Endothelial cell of umbilical vein (primary cell): ENCODE measurements around the gene ABLIM2. TPM values are rescaled to one million over a fixed set of nuclear protein-coding genes. Genes with fewer than 3 reads are reported as not detected.

ENCODE experiments used
- BruUV-seq: library from RNA; stranded (reverse); fragments of 400-500 nt; replicated peaks from 2 replicates; lab custom pipeline; 2021; lab: Mats Ljungman, UMichigan
- CTCF ChIA-PET: fragments of 300-600, 350-600 bp; sonication (Branson Sonifier 250); formaldehyde crosslinking; loops from one replicate; lab custom pipeline; 2021; ENCODE audit warnings: antibody characterized with exemption, inconsistent platforms; lab: Charles Lee
- POLR2A ChIA-PET: fragments of 300-600, 350-600 bp; sonication (Branson Sonifier 250); formaldehyde crosslinking; loops from one replicate; lab custom pipeline; 2021; ENCODE audit warnings: antibody characterized with exemption, inconsistent platforms; lab: Charles Lee
- DNase-seq: peaks from one replicate; pipeline ENCODE4 v3.0.0-alpha.2; 2011; ENCODE audit warnings: low read depth, low spot score
- FAIRE-seq: peaks from 2 replicates; lab custom pipeline; 2011; peaks lifted over from hg19 to GRCh38; lab: Jason Lieb, UNC
- H2AFZ ChIP-seq: 2 replicates; pipeline ENCODE4 v1.6.0; 2012; ENCODE audit warnings: low read depth, low read length, control low read depth, inconsistent platforms
- H3K27ac ChIP-seq: 2 replicates; pipeline ENCODE4 v1.5.1; 2011; ENCODE audit warnings: low read depth, mild to moderate bottlenecking, control low read depth, low read length, moderate library complexity; ENCODE audit not compliant: insufficient read depth
- H3K27me3 ChIP-seq, 2 experiments: 2 replicates each; pipeline versions ENCODE4 v1.6.0 to v1.6.1; 2011; ENCODE audit warnings: low read length in 2 of 2, mixed read lengths in 1 of 2; ENCODE audit not compliant: control insufficient read depth in 2 of 2, insufficient read depth in 2 of 2
- H3K36me3 ChIP-seq, 2 experiments: 2 replicates in 1 of 2; 3 replicates in 1 of 2; pipeline ENCODE4 v1.5.1; 2011; ENCODE audit warnings: low read length in 2 of 2, mild to moderate bottlenecking in 1 of 2, moderate library complexity in 1 of 2; ENCODE audit not compliant: control insufficient read depth in 2 of 2, insufficient read depth in 2 of 2; ENCODE audit errors: extremely low read depth in 1 of 2
- H3K4me1 ChIP-seq: 3 replicates; pipeline ENCODE4 v1.5.1; 2011; ENCODE audit warnings: mild to moderate bottlenecking, low read length; ENCODE audit not compliant: control insufficient read depth, insufficient read depth; ENCODE audit errors: extremely low read depth
- H3K4me2 ChIP-seq: 2 replicates; pipeline ENCODE4 v1.6.1; 2011; ENCODE audit warnings: low read length, control low read depth, mixed read lengths; ENCODE audit not compliant: insufficient read depth
- H3K4me3 ChIP-seq, 3 experiments: fragments of 200-600 bp in 1 of 3; sonication (generic), shearing (Covaris generic) in 1 of 3; replicated peaks in 1 of 3; 2 replicates each; pipeline ENCODE4 v1.5.1; 2011 to 2016; ENCODE audit warnings: control low read depth in 3 of 3, low read length in 3 of 3, mild to moderate bottlenecking in 2 of 3, inconsistent platforms in 1 of 3, low read depth in 1 of 3, moderate library complexity in 1 of 3; ENCODE audit not compliant: insufficient read depth in 1 of 3
- H3K79me2 ChIP-seq: 2 replicates; pipeline ENCODE4 v1.6.0; 2012; ENCODE audit warnings: low read length, inconsistent platforms; ENCODE audit not compliant: control insufficient read depth, insufficient read depth
- H3K9ac ChIP-seq: replicated peaks from 2 replicates; pipeline ENCODE3; 2011; ENCODE audit warnings: low read length, control low read depth; ENCODE audit not compliant: insufficient read depth; ENCODE audit errors: extremely low read depth
- H3K9me1 ChIP-seq: replicated peaks from 3 replicates; pipeline ENCODE4 v1.6.0; 2011; ENCODE audit warnings: mild to moderate bottlenecking, low read length; ENCODE audit not compliant: control insufficient read depth, insufficient read depth; ENCODE audit errors: extremely low read depth
- H3K9me3 ChIP-seq: replicated peaks from 2 replicates; pipeline ENCODE4 v1.5.1; 2012; ENCODE audit warnings: low read length, inconsistent platforms; ENCODE audit not compliant: control insufficient read depth, insufficient read depth
- H4K20me1 ChIP-seq: replicated peaks from 2 replicates; pipeline ENCODE3; 2011; ENCODE audit warnings: mild to moderate bottlenecking, low read length; ENCODE audit not compliant: control insufficient read depth, insufficient read depth; ENCODE audit errors: extremely low read depth
- CTCF ChIP-seq, 2 donors: IDR thresholded peaks; 1 replicate in 1 of 2; 2 replicates in 1 of 2; pipeline ENCODE4 v1.5.1; 2011; ENCODE audit warnings: low read length in 2 of 2, mild to moderate bottlenecking in 2 of 2, moderate library complexity in 2 of 2, control low read depth in 1 of 2, inconsistent platforms in 1 of 2, low read depth in 1 of 2; ENCODE audit not compliant: insufficient read depth in 1 of 2; ENCODE audit errors: extremely low read depth in 1 of 2
- EZH2 ChIP-seq: IDR thresholded peaks from 2 replicates; pipeline ENCODE4 v1.6.1; 2012; ENCODE audit warnings: borderline replicate concordance, low read depth, mild to moderate bottlenecking, moderate library complexity, low read length, inconsistent platforms; ENCODE audit not compliant: severe bottlenecking
- FOS ChIP-seq: IDR thresholded peaks from 2 replicates; pipeline ENCODE4 v1.6.1; 2011; ENCODE audit warnings: mild to moderate bottlenecking, low read length, moderate library complexity, borderline replicate concordance; ENCODE audit not compliant: insufficient read depth
- GATA2 ChIP-seq: IDR thresholded peaks from 2 replicates; pipeline ENCODE4 v1.7.0; 2011; ENCODE audit warnings: low read depth, mild to moderate bottlenecking, moderate library complexity, mixed read lengths, low read length; ENCODE audit not compliant: insufficient read length, insufficient read depth
- JUN ChIP-seq: IDR thresholded peaks from 2 replicates; pipeline ENCODE4 v1.6.1; 2011; ENCODE audit warnings: borderline replicate concordance, low read depth; ENCODE audit not compliant: insufficient read length, insufficient read depth
- MAX ChIP-seq: IDR thresholded peaks from 2 replicates; pipeline ENCODE4 v1.6.1; 2011; ENCODE audit not compliant: insufficient read depth, insufficient read length
- MYC ChIP-seq: IDR thresholded peaks from one replicate; pipeline ENCODE4 v1.6.1; 2011; ENCODE audit warnings: mild to moderate bottlenecking, low read depth, low read length
- POLR2A ChIP-seq: IDR thresholded peaks from 2 replicates; pipeline ENCODE4 v1.6.1; 2012; ENCODE audit warnings: low read depth, mild to moderate bottlenecking, control low read depth, low read length
- POLR2AphosphoS5 ChIP-seq: IDR thresholded peaks from 2 replicates; pipeline ENCODE4 v1.6.1; 2012; ENCODE audit warnings: low read depth, mild to moderate bottlenecking, control low read depth, low read length, moderate library complexity; ENCODE audit not compliant: insufficient read depth
- dilution Hi-C: fragments of 300-500 bp; cut with MboI; formaldehyde crosslinking; loops from one replicate; pipeline ENCODE4 v1.15.0; 2019; ENCODE audit warnings: low sequenced_read_pairs; ENCODE audit not compliant: extremely low pct_ligation_motif_present
- intact Hi-C: fragments of 100-400 bp; cut with micrococcal nuclease; formaldehyde crosslinking; loops from one replicate; pipeline ENCODE4 v1.10.0; 2022
- polyA plus RNA-seq, 4 experiments: library from polyadenylated mRNA; depleted of rRNA in 3 of 4; stranded (reverse) in 3 of 4; unstranded in 1 of 4; fragments of >200 nt; gene quantifications; 2 replicates each; pipeline versions ENCODE4 v1.2.1 to v1.2.3, GENCODE V29; 2011 to 2012; ENCODE audit warnings: missing spikeins in 1 of 4
- total RNA-seq: library from RNA; stranded (reverse); gene quantifications from 2 replicates; pipeline ENCODE4 v1.2.3, GENCODE V29; 2021

Gene ABLIM2
- total and polyA plus RNA-seq, 2 donors (not counting 3 experiments of a cell fraction or from before 2014, with no cell fraction given) = 0.28 to 0.66 TPM

GRCh38 chr4:7922466-7922865, 236.1 kb downstream of the ABLIM2 start:
- dilution Hi-C loops = no loop called here
- Histone ChIP-seq H3K9ac (no peak overlapping the region), H3K27ac (no peak overlapping the region), H2AFZ (no peak overlapping the region), H3K4me2 (no peak overlapping the region), H3K9me3 (no peaks in the 10 kb centered on the region), H4K20me1 (peaks cover 5% of the 10 kb centered on the region), H3K4me3 (no peak overlapping the region), H3K4me1 (peaks cover 44% of the 10 kb centered on the region), H3K36me3 (peaks cover 0 to 4% of the 10 kb centered on the region in 2 experiments), H3K79me2 (peaks cover 100% of the 10 kb centered on the region), H3K9me1 (no peaks in the 10 kb centered on the region), H3K27me3 (no peaks in the 10 kb centered on the region)
- DNase-seq (no peak), FAIRE-seq (no peak)
- no peak for TF ChIP-seq MYC
- no peak for TF ChIP-seq POLR2AphosphoS5
- TF ChIP-seq MAX = no peak
- ChIA-PET POLR2A (interaction anchor here (1.7 kb wide), 1 partner anchor 18 kb away, joined by 5 read pairs; the partner anchor contains the start of gene AFAP1), CTCF (interaction anchor here (1.2 to 9.2 kb wide), 4 partner anchors 9 to 120 kb away, joined by 3 to 53 read pairs (median 6); partner anchors contain the start of gene AFAP1)
- no TSS peak for BruUV-seq
- intact Hi-C loops = no loop called here

GRCh38 chr4:7918981-7919380, 239.6 kb downstream of the ABLIM2 start:
- no peak for TF ChIP-seq MAX
- TF ChIP-seq GATA2 = no peak
- TF ChIP-seq CTCF (IDR thresholded peaks at IDR 0.05; ENCODE audit: extremely low read depth in 1 of 2, insufficient read depth in 1 of 2, low read depth in 1 of 2, low read length in 2 of 2) = no peak
- TF ChIP-seq EZH2 = no peak
- TF ChIP-seq POLR2AphosphoS5 = peak; percentile 10
- TF ChIP-seq FOS = peak; percentile 5
- TF ChIP-seq JUN = no peak
- TF ChIP-seq MYC = no peak
- TF ChIP-seq POLR2A = no peak

More at GRCh38 chr4:7918981-7919380, 239.6 kb downstream of the ABLIM2 start:
- Histone ChIP-seq H3K4me1 (peaks cover 29% of the 10 kb centered on the region), H3K9me3 (no peaks in the 10 kb centered on the region), H3K9me1 (no peaks in the 10 kb centered on the region), H3K36me3 (peaks cover 0 to 2% of the 10 kb centered on the region in 2 experiments), H3K9ac (no peak overlapping the region), H3K27ac (peak overlapping the region; percentile 73), H3K27me3 (no peaks in the 10 kb centered on the region), H3K4me3 (no peak overlapping the region), H3K79me2 (peaks cover 100% of the 10 kb centered on the region), H3K4me2 (peak overlapping the region; percentile 1), H4K20me1 (peaks cover 4% of the 10 kb centered on the region), H2AFZ (no peak overlapping the region)
- ChIA-PET CTCF (interaction anchor here (0.6 to 1.2 kb wide), 4 partner anchors 8 to 115 kb away, joined by 3 to 4 read pairs (median 3); no protein-coding TSS in a partner anchor), POLR2A (no interaction called here)
- FAIRE-seq (no peak), DNase-seq (peak; percentile 49)
- dilution Hi-C loops (no loop called here), intact Hi-C loops (loop anchor here (5.0 kb wide), 1 partner anchor 273 kb away; no protein-coding TSS in a partner anchor)
- BruUV-seq = no TSS peak
